Neural cell (in vitro differentiated cells): Measurements from ENCODE around the gene CNTFR. TPM values are rescaled to one million over a fixed set of nuclear protein-coding genes. Genes with fewer than 3 reads are reported as not detected.

Experiments
- H2AFZ ChIP-seq: fragments of 200-600, 300-800 bp; sonication (generic), shearing (Covaris generic); 2 replicates; pipeline ENCODE4 v1.6.0; 2014; ENCODE audit warnings: low read depth, mild to moderate bottlenecking, antibody characterized with exemption, low read length, moderate library complexity
- H3F3A ChIP-seq: fragments of 200-600 bp; shearing (Covaris generic); 2 replicates; pipeline ENCODE4 v1.6.1; 2016; ENCODE audit warnings: mild to moderate bottlenecking, moderate library complexity, mixed read lengths, antibody characterized with exemption, low read length; ENCODE audit not compliant: insufficient read depth, poor library complexity, severe bottlenecking
- H3K27ac ChIP-seq: fragments of 200-600, 300-800 bp; sonication (generic), shearing (Covaris generic); 2 replicates; pipeline ENCODE4 v1.5.1; 2014; ENCODE audit warnings: mild to moderate bottlenecking, low read length, moderate library complexity
- H3K27me3 ChIP-seq: fragments of 300-800, 200-600 bp; sonication (generic), shearing (Covaris generic); 2 replicates; pipeline ENCODE4 v1.6.0; 2014; ENCODE audit warnings: mild to moderate bottlenecking, low read depth, low read length, moderate library complexity; ENCODE audit not compliant: insufficient read depth
- H3K36me3 ChIP-seq: fragments of 300-800, 200-600 bp; sonication (generic), shearing (Covaris generic); 2 replicates; pipeline ENCODE4 v1.5.1; 2014; ENCODE audit warnings: mild to moderate bottlenecking, antibody characterized with exemption, low read length, moderate library complexity; ENCODE audit not compliant: insufficient read depth
- H3K4me2 ChIP-seq: fragments of 300-800, 200-600 bp; sonication (generic), shearing (Covaris generic); 2 replicates; pipeline ENCODE4 v1.6.0; 2014; ENCODE audit warnings: mild to moderate bottlenecking, low read length
- H3K4me3 ChIP-seq: fragments of 300-800, 200-600 bp; sonication (generic), shearing (Covaris generic); 2 replicates; pipeline ENCODE4 v1.5.1; 2014; ENCODE audit warnings: mild to moderate bottlenecking, low read length, moderate library complexity
- H3K79me2 ChIP-seq: fragments of 200-600 bp; shearing (Covaris generic); replicated peaks from 2 replicates; pipeline ENCODE4 v1.6.0; 2014; ENCODE audit warnings: mild to moderate bottlenecking, low read length, moderate library complexity; ENCODE audit not compliant: insufficient read depth
- H3K9ac ChIP-seq: fragments of 300-800, 200-600 bp; sonication (generic), shearing (Covaris generic); 2 replicates; pipeline ENCODE4 v1.6.1; 2016; ENCODE audit warnings: mild to moderate bottlenecking, low read length, mixed read lengths
- H3K9me2 ChIP-seq: fragments of 200-600 bp; shearing (Covaris generic); 2 replicates; pipeline ENCODE4 v1.6.1; 2016; ENCODE audit warnings: mild to moderate bottlenecking, low read length, mixed read lengths; ENCODE audit not compliant: insufficient read depth
- H3K9me3 ChIP-seq: fragments of 200-600, 300-800 bp; sonication (generic), shearing (Covaris generic); 2 replicates; pipeline ENCODE4 v1.6.1; 2016; ENCODE audit warnings: mild to moderate bottlenecking, mixed run types, low read length, moderate library complexity, mixed read lengths
- H4K20me1 ChIP-seq: fragments of 200-600 bp; shearing (Covaris generic); 2 replicates; pipeline ENCODE4 v1.6.1; 2016; ENCODE audit warnings: mild to moderate bottlenecking, mixed run types; ENCODE audit not compliant: insufficient read depth
- EP300 ChIP-seq: fragments of 450-650 bp; conservative IDR thresholded peaks from 2 replicates; pipeline ENCODE4 v1.6.1; 2014; ENCODE audit warnings: antibody characterized with exemption, mild to moderate bottlenecking, moderate library complexity; ENCODE audit not compliant: poor library complexity, severe bottlenecking
- EZH2 ChIP-seq: fragments of 200-600, 300-800 bp; shearing (Covaris generic), sonication (generic); IDR thresholded peaks from 2 replicates; pipeline ENCODE4 v1.6.1; 2014; ENCODE audit warnings: antibody characterized with exemption, low read length, borderline replicate concordance, mild to moderate bottlenecking; ENCODE audit not compliant: insufficient read depth, poor library complexity, severe bottlenecking
- MXI1 ChIP-seq: fragments of 450-650 bp; conservative IDR thresholded peaks from 2 replicates; pipeline ENCODE4 v1.6.1; 2014; ENCODE audit warnings: antibody characterized with exemption, mild to moderate bottlenecking; ENCODE audit not compliant: poor library complexity, severe bottlenecking
- POLR2AphosphoS5 ChIP-seq: IDR thresholded peaks from 2 replicates; pipeline ENCODE4 v1.6.1; 2012
- RAD21 ChIP-seq: fragments of 450-650 bp; conservative IDR thresholded peaks from 2 replicates; pipeline ENCODE4 v1.6.1; 2014; ENCODE audit warnings: antibody characterized with exemption, mild to moderate bottlenecking, moderate library complexity
- SMC3 ChIP-seq: fragments of 450-650 bp; conservative IDR thresholded peaks from 2 replicates; pipeline ENCODE4 v1.6.1; 2014; ENCODE audit warnings: antibody characterized with exemption, mild to moderate bottlenecking, moderate library complexity; ENCODE audit not compliant: poor library complexity
- TAF1 ChIP-seq: IDR thresholded peaks from 2 replicates; pipeline ENCODE4 v1.6.1; 2012; ENCODE audit warnings: low read depth
- polyA plus RNA-seq: library from polyadenylated mRNA; depleted of rRNA; stranded (reverse); fragments of >200 nt; gene quantifications from 2 replicates; pipeline ENCODE4 v1.2.3, GENCODE V29; 2014
- TF ChIP-seq, protein P1 (sequence below): fragments of 450-650 bp; IDR thresholded peaks from 2 replicates; pipeline ENCODE4 v1.5.1; 2014; ENCODE audit warnings: antibody characterized with exemption, mild to moderate bottlenecking, moderate library complexity; ENCODE audit not compliant: poor library complexity, severe bottlenecking
- TF ChIP-seq, protein P2 (sequence below): IDR thresholded peaks from 2 replicates; pipeline ENCODE4 v1.6.1; 2012; ENCODE audit warnings: borderline replicate concordance

CNTFR gene
- polyA plus RNA-seq, 1 donor from 2014 or later = 19.0 TPM

DNA sequence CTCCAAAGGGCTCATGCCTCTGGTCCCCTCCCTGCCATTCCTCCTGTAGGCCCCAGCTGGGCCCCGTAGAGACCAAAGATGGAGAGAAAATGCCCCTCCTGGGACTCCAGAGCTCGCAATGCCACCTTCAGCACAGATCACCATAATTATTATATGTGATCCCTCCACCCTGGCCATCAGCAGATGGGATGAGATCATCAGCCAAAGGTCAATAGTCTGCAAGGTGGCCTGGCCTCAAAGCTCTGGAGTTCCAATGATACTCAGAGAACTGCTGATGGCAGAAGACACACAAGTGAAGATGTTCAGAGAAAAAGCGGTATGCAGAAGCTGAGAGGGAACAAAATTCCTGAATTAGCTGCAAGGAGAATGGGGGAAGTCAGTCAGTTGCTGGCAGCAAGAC is 17.4 kb upstream of the CNTFR start:
- Histone ChIP-seq H2AFZ (no peak overlapping the region), H3K9me2 (no peaks in the 10 kb centered on the region), H3K4me3 (no peak overlapping the region), H4K20me1 (no peaks in the 10 kb centered on the region), H3K9ac (no peak overlapping the region), H3K36me3 (no peaks in the 10 kb centered on the region), H3K27me3 (no peaks in the 10 kb centered on the region), H3K79me2 (no peaks in the 10 kb centered on the region), H3K4me2 (no peak overlapping the region), H3K9me3 (no peaks in the 10 kb centered on the region), H3F3A (no peaks in the 10 kb centered on the region), H3K27ac (no peak overlapping the region)
- no peak for TF ChIP-seq SMC3
- no peak for TF ChIP-seq RAD21
- TF ChIP-seq, protein P1, sequence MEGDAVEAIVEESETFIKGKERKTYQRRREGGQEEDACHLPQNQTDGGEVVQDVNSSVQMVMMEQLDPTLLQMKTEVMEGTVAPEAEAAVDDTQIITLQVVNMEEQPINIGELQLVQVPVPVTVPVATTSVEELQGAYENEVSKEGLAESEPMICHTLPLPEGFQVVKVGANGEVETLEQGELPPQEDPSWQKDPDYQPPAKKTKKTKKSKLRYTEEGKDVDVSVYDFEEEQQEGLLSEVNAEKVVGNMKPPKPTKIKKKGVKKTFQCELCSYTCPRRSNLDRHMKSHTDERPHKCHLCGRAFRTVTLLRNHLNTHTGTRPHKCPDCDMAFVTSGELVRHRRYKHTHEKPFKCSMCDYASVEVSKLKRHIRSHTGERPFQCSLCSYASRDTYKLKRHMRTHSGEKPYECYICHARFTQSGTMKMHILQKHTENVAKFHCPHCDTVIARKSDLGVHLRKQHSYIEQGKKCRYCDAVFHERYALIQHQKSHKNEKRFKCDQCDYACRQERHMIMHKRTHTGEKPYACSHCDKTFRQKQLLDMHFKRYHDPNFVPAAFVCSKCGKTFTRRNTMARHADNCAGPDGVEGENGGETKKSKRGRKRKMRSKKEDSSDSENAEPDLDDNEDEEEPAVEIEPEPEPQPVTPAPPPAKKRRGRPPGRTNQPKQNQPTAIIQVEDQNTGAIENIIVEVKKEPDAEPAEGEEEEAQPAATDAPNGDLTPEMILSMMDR = no peak
- no peak for TF ChIP-seq EZH2
- TF ChIP-seq MXI1 = no peak
- no peak for TF ChIP-seq TAF1
- TF ChIP-seq, protein P2, sequence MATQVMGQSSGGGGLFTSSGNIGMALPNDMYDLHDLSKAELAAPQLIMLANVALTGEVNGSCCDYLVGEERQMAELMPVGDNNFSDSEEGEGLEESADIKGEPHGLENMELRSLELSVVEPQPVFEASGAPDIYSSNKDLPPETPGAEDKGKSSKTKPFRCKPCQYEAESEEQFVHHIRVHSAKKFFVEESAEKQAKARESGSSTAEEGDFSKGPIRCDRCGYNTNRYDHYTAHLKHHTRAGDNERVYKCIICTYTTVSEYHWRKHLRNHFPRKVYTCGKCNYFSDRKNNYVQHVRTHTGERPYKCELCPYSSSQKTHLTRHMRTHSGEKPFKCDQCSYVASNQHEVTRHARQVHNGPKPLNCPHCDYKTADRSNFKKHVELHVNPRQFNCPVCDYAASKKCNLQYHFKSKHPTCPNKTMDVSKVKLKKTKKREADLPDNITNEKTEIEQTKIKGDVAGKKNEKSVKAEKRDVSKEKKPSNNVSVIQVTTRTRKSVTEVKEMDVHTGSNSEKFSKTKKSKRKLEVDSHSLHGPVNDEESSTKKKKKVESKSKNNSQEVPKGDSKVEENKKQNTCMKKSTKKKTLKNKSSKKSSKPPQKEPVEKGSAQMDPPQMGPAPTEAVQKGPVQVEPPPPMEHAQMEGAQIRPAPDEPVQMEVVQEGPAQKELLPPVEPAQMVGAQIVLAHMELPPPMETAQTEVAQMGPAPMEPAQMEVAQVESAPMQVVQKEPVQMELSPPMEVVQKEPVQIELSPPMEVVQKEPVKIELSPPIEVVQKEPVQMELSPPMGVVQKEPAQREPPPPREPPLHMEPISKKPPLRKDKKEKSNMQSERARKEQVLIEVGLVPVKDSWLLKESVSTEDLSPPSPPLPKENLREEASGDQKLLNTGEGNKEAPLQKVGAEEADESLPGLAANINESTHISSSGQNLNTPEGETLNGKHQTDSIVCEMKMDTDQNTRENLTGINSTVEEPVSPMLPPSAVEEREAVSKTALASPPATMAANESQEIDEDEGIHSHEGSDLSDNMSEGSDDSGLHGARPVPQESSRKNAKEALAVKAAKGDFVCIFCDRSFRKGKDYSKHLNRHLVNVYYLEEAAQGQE = no peak
- TF ChIP-seq POLR2AphosphoS5 = no peak
- no peak for TF ChIP-seq EP300

DNA sequence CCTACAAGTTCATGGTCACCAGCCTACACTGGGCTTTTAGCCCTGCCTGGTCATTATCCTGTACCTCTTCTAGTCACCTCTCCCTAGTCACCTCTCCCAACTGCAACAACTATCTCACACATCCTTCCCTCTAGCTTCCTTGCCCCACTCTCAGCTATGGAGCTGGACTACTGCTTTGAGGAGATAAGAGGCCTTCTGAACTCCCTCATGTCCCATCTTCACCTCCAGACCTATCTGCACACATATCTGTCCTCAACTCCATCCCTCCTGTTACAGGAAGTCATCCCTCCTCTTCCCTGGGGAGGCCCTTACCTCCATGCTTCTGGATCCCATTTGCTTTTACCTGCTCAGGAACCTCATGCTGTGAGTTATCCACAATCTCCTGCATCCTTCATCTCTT is 16.7 kb upstream of the CNTFR start:
- no peak for TF ChIP-seq EP300
- TF ChIP-seq, protein P1 = no peak
- no peak for TF ChIP-seq MXI1
- no peak for TF ChIP-seq EZH2
- TF ChIP-seq, protein P2 = no peak
- no peak for TF ChIP-seq POLR2AphosphoS5
- no peak for TF ChIP-seq TAF1
- TF ChIP-seq SMC3 = no peak
- no peak for TF ChIP-seq RAD21
- no peak overlapping the region for H3K27ac ChIP-seq
- H3K9me3 ChIP-seq = no peaks in the 10 kb centered on the region
- no peaks in the 10 kb centered on the region for H3K9me2 ChIP-seq
- H3K9ac ChIP-seq = no peak overlapping the region
- H4K20me1 ChIP-seq = no peaks in the 10 kb centered on the region
- H3K79me2 ChIP-seq = no peaks in the 10 kb centered on the region
- H3K27me3 ChIP-seq = no peaks in the 10 kb centered on the region
- no peaks in the 10 kb centered on the region for H3K36me3 ChIP-seq
- no peak overlapping the region for H2AFZ ChIP-seq
- no peaks in the 10 kb centered on the region for H3F3A ChIP-seq
- no peak overlapping the region for H3K4me3 ChIP-seq
- H3K4me2 ChIP-seq = no peak overlapping the region
